Measurements from ENCODE around the gene NLRC5. TPM values are rescaled to one million over a fixed set of nuclear protein-coding genes. Genes with fewer than 3 reads are reported as not detected.

NLRC5 gene
- total RNA-seq, 4 donors from 2014 or later, result 21.8 to 52.4 (median 32.0) TPM

GRCh38 chr16:57007050-57007449 is 17.7 kb downstream of the NLRC5 start:
- intact Hi-C loops (cut with DNase I; ENCODE audit: low total_unique reads), result no loop called here
- 86 to 87% methylated on average over 5 of the region's 5 CpGs for WGBS, 2 donors
- TF ChIP-seq, protein P1, sequence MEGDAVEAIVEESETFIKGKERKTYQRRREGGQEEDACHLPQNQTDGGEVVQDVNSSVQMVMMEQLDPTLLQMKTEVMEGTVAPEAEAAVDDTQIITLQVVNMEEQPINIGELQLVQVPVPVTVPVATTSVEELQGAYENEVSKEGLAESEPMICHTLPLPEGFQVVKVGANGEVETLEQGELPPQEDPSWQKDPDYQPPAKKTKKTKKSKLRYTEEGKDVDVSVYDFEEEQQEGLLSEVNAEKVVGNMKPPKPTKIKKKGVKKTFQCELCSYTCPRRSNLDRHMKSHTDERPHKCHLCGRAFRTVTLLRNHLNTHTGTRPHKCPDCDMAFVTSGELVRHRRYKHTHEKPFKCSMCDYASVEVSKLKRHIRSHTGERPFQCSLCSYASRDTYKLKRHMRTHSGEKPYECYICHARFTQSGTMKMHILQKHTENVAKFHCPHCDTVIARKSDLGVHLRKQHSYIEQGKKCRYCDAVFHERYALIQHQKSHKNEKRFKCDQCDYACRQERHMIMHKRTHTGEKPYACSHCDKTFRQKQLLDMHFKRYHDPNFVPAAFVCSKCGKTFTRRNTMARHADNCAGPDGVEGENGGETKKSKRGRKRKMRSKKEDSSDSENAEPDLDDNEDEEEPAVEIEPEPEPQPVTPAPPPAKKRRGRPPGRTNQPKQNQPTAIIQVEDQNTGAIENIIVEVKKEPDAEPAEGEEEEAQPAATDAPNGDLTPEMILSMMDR (IDR thresholded peaks at IDR 0.05), result no peak
- no peak for TF ChIP-seq POLR2A (IDR thresholded peaks at IDR 0.05)
- peak in 1 of 2 donors; percentile 20 for DNase-seq (ENCODE audit: low spot score in 2 of 2)
- H3K4me3 ChIP-seq (ENCODE audit: low read depth, poor library complexity, severe bottlenecking), result no peak overlapping the region

DNA sequence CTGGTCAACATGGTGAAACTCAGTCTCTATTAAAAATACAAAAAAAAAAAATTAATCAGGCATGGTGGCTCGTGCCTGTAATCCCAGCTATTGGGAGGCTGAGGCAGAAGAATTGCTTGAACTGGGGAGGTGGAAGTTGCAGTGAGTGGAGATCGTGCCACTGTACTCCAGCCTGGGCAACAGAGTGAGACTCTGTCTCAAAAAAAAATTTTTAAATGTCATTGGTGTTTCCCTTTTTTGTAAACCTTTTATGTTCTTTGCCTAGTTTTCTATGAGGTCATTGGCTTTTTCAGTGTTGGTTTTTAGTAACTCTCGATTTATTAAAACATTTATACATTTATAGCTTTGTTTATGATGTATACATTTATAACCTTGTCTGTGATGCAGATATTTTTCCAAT is 18.2 kb downstream of the NLRC5 start:
- no peak for TF ChIP-seq POLR2A (IDR thresholded peaks at IDR 0.05)
- TF ChIP-seq, protein P1 (IDR thresholded peaks at IDR 0.05), result no peak
- 91 to 95% methylated on average over 3 of the region's 3 CpGs for WGBS, 2 donors
- intact Hi-C loops (cut with DNase I; ENCODE audit: low total_unique reads), result no loop called here
- H3K4me3 ChIP-seq (ENCODE audit: low read depth, poor library complexity, severe bottlenecking), result no peak overlapping the region
- DNase-seq (ENCODE audit: low spot score in 2 of 2), result no peak

DNA sequence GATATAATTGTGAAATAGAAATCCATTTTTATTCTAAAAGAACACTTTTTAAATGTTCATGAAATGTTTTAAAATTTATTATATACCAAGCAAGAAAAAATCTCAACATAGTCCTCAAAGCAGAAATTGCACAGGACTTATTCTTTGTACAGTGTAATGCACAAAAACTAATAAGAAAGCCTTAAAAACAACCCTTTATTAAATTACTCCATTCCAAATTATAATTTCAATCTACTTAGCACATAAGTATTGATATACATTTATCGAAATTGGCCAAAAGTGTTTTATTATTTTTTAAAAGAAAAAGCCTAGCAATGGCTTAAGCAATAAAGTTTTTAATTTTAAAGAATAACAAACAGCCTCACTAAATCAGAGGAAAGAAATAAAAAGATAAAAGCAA is 19.1 kb downstream of the NLRC5 start:
- intact Hi-C loops (cut with DNase I; ENCODE audit: low total_unique reads), result no loop called here
- no peak for DNase-seq (ENCODE audit: low spot score in 2 of 2)
- WGBS, 2 donors, result 96 to 97% methylated on average over 1 of the region's 1 CpG
- H3K4me3 ChIP-seq (ENCODE audit: low read depth, poor library complexity, severe bottlenecking), result no peak overlapping the region
- TF ChIP-seq POLR2A (IDR thresholded peaks at IDR 0.05), result no peak
- TF ChIP-seq, protein P1 (IDR thresholded peaks at IDR 0.05), result no peak

DNA sequence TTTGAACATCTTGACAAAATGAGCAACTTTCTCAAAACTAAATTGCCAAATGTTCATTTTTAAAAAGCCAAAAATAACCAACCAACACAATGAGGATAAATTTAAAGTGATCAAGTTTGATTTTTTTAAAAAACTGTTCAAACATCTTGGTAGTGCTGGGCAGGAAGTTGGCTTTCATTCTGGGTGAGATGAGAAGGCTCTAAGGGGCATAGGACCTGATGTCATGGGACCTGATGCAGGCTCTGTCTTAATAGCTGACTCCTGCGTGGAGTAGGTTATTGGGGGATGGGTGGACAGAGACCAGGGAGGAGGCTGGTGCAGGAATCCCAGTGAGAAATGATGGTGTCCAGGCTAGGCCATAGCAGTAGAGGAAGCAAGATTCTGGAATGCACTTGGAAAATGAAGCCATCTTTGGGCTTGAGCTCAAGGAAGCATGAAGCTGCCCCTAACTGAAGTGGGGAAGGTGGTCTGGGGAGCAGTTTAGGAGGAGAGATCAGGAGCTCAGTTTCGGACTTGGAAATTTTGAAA is 20.4 kb downstream of the NLRC5 start:
- TF ChIP-seq, protein P1 (IDR thresholded peaks at IDR 0.05), result no peak
- TF ChIP-seq POLR2A (IDR thresholded peaks at IDR 0.05), result no peak
- 89 to 91% methylated on average over 2 of the region's 2 CpGs for WGBS, 2 donors
- H3K4me3 ChIP-seq (ENCODE audit: low read depth, poor library complexity, severe bottlenecking), result no peak overlapping the region
- intact Hi-C loops (cut with DNase I; ENCODE audit: low total_unique reads), result no loop called here
- peak in 1 of 2 donors; percentile 71 for DNase-seq (ENCODE audit: low spot score in 2 of 2)

GRCh38 chr16:57012353-57012752 is 23.0 kb downstream of the NLRC5 start:
- H3K4me3 ChIP-seq (ENCODE audit: low read depth, poor library complexity, severe bottlenecking), result no peak overlapping the region
- TF ChIP-seq, protein P1 (IDR thresholded peaks at IDR 0.05), result no peak
- TF ChIP-seq POLR2A (IDR thresholded peaks at IDR 0.05), result no peak
- intact Hi-C loops (cut with DNase I; ENCODE audit: low total_unique reads), result no loop called here
- peak in 1 of 2 donors; percentile 57 for DNase-seq (ENCODE audit: low spot score in 2 of 2)
- WGBS, 2 donors, result 91 to 92% methylated on average over 13 of the region's 13 CpGs

DNA sequence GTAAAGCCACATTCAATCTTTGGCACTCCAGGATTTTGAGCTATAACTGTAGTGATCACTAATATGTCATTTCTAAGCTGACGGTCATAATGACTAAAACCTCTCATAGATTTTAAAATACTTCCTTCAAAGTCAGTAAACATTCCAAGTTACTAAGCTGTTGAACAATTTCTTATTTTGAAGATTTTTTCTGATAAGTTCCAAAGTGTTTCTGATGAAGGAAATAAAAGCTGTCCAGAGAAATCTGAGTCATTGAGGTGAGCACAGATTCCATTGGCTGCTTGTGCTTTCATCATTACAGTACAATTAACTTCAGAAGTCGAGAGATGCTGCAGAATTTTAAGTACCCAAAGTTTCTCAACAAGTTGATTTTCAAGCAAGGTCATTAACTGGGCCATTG is 23.9 kb downstream of the NLRC5 start:
- H3K4me3 ChIP-seq (ENCODE audit: low read depth, poor library complexity, severe bottlenecking), result no peak overlapping the region
- DNase-seq (ENCODE audit: low spot score in 2 of 2), result no peak
- WGBS, 2 donors, result 72 to 73% methylated on average over 2 of the region's 2 CpGs
- TF ChIP-seq, protein P1 (IDR thresholded peaks at IDR 0.05), result no peak
- no peak for TF ChIP-seq POLR2A (IDR thresholded peaks at IDR 0.05)
- intact Hi-C loops (cut with DNase I; ENCODE audit: low total_unique reads), result no loop called here

Data from lower leg skin (tissue), 4 donors.